Germinal center (tissue), 1 donor: Measurements from ENCODE around the gene PRR5L.
"Not testable (repeated sequence)": the region's sequence is repeated elsewhere in the genome, so short reads cannot be mapped to it uniquely, and the experiment has no call there.

Source experiments
- DNase-seq: peaks from one replicate; pipeline ENCODE4 v3.0.0; 2012; ENCODE audit warnings: mixed read lengths, low spot score

PRR5L gene

GRCh38 chr11:36281850-36282249 is 14.2 kb upstream of the PRR5L start:
- no peak for DNase-seq

DNA sequence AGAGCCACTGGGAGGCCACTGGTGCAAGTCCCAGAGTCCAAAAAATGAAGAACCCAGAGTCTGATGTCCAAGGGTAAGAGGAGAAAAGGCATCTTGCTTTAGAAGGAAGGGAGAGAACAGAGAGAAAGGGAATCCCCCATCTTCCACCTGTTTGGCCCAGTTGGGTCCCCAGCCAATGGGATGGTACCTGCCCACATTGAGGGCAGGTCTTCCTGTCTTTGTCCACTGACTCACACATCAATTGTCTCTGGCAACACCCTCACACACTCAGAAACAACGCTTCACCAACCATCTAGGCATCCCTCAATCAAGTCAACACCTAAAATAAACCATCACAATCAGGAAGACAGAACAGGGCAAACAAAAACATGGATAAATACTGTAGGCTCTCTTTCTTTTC is 13.2 kb upstream of the PRR5L start:
- no peak for DNase-seq

GRCh38 chr11:36288442-36289225 is 7.5 kb upstream of the PRR5L start:
- no peak for DNase-seq

DNA sequence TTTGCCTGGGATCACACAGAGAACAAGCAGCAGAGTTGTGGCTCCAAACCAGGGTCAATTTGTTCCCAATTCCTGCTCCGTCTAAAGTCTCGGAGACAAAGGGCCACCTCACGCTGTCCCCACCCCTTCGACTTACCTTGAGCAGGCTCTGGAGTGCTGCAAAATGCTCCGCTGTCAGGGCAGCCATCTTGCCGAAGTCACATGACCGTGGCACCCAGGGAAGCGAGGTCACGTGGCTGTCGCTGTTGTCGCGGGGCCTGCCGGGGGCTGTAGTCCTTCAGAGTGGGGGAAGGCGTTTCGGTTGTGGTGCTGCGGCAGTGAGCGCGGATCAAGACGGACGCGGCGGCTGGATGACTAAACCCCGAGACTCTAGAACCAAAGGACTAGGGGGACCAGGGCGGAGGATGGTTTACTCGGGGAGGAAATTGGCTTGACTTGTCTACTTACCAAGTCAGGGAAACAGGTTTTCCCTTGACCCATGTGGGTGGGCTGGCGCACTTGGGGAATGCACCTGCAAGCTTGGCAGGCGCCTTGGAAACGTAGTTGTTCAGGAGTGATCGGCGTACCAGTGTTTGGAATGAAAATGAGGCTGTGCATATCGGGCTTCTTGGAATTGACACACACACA is 6.7 kb upstream of the PRR5L start, which contains the start of gene COMMD9:
COMMD9 (minus strand) TSS at position 199 of the 627 bp plus-strand sequence; CDS start at position 187, 12 bp downstream.
- DNase-seq, result peak; percentile 92

DNA sequence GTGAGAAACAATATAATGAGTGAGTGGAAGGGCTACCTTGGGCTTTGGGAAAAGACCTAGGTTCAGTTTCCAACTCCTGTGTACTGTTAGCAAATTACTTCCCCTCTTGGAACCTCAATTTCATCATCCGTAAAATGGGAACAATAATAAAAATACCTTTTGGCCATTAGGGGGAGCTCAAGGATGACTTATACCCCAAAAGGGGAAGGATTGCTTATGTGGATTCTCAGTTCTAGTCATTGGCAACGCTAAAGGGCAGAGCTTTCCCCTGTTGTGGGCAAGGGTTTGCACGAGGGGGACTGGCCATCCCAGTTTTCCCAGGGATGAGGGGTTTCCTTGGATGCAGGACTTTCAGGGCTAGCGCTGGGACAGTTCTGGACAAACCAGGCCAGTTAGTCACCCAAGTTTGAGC is 3.8 kb upstream of the PRR5L start:
- DNase-seq, result peak; percentile 73

- no peak for DNase-seq
Observed at GRCh38 chr11:36296884-36297543, 926 bp downstream of the PRR5L start.

DNA sequence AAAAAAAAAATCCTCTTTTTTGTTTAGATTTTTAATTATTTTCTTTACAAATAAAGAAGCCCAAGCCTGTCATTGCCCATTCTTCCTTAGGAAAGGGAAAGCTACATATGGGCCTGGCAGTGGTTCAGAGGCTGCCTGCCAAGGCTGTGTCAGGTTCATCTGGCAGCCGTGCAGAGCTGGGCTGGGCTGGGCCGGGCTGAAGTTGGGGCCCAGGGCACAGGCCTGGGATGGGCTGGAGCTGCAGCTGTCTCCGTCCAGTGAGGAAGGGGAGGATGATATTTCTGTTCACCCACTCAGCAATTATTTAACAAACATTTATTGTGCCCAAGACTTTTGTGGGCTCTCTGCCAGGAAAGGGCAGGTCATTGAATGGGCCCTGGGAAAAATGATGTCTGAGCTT is 4.6 kb downstream of the PRR5L start:
- DNase-seq, result no peak

GRCh38 chr11:36304351-36304750 is 8.3 kb downstream of the PRR5L start:
- no peak for DNase-seq

GRCh38 chr11:36305047-36305446 is 9.0 kb downstream of the PRR5L start:
- no peak for DNase-seq

- no peak for DNase-seq
Observed at GRCh38 chr11:36306888-36307287, 10.8 kb downstream of the PRR5L start.

GRCh38 chr11:36308577-36308976 is 12.5 kb downstream of the PRR5L start:
- DNase-seq, result no peak

DNA sequence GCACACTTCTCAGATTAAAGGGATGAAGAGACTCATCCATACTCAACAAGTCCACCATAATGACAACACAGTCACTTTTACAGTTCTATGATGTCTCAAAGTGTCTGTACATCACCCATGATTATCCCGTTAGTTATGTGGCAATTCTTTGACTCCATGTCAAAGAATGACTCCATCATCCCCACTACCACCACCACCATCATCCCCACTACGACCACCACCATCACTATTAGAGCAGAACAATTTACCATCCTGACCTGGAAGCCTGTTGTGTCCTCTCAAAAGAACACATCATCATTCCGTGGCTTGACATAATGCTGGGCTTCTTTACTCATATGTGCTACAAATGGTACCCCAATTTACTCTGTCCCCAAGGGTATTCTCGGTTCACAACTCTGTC is 13.7 kb downstream of the PRR5L start:
- DNase-seq, result no peak

DNA sequence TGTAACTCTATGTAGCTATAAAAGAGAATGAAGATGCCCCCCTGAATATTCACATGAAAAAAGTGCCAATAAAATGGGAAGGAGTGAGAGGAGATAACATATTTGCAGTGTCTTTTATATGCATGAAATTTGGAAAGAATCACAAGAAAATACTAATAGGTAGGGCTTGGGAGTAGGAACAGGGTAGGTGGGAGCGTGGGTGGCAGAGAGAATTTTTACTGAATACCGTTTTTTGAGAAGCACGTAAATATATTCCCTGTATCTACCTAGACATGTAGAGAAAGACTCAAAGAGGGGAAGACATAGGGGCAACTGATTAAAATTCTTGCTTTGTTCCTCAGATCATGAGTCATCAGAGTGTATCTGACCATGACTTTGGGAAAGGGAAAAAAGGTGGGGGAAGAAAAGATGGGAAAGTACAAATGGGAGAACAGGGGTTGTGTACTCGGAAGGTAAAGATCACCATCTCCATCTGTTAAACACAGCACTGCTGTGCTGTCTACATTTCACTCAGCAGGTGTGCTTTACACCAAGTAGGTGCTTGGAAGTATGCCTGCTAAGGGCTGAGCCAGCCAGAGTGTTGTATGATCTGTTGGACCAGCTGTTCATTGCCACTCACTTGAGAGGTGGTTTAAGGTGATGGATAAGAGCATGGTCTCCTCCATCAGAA is 16.0 kb downstream of the PRR5L start:
- DNase-seq, result no peak

DNA sequence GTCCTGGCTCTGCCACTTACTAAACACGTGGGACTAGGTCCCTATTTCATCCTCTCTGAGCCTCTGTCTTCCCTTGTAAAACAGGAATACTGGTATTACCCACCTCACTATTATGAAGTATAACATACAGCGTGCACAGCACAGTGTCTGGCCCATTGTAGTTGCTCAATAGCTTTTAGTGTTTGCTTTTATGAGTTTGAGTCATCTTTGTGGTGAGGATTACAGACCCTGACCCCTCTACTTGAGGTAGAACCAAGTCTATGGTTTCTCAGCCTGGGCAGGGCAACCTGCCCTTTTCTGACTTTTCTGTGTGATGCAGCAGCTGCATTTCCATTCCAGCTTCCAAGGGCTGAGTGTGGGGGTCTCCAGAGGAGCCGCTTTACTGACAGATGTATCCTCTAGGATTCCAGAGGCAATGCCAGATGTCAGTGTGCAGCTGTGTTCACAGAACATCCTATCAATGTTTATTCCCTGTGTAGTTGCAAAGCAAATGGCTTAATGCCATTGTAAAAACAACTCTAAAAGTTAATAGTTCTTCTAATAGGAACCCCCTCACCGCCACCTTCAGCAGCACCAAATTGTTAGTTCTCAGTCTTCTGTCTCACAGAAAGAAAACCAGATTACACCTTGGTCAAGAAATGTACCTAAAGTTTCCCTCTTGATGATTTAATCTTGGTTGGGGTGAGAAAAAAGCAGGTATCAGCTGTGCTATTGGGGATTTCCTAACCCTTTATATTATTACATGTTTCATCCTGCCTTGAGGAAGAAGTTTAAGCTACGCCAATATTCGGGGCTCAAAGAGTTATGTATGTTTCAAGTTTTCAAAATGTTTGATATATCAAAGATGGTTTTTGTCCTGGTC is 16.8 kb downstream of the PRR5L start:
- DNase-seq, result no peak

GRCh38 chr11:36313750-36314433 is 17.8 kb downstream of the PRR5L start:
- DNase-seq, result no peak

- no peak for DNase-seq
Observed at GRCh38 chr11:36314434-36314767, 18.3 kb downstream of the PRR5L start.

DNA sequence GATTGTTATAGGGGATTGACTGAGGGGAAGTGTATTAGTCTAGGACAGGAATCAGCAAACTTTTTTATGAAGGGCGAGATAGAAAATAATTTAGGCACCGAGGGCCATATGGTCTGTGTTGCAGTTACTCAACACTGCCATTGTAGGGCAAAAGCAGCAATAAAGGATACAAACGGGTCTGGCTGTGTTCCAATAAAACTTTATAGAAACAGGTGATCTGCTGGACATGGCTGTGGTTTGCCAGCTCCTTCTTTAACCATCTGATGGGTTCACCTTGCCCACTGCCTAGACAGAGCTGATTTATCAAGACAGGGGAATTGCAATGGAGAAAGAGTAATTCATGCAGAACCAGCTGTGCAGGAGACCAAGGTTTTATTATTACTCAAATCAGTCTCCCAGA is 20.0 kb downstream of the PRR5L start:
- no peak for DNase-seq

GRCh38 chr11:36317992-36318391 is 21.9 kb downstream of the PRR5L start:
- no peak for DNase-seq

GRCh38 chr11:36324956-36325355 is 28.9 kb downstream of the PRR5L start:
- DNase-seq, result not testable (repeated sequence)

GRCh38 chr11:36325403-36325802 is 29.3 kb downstream of the PRR5L start:
- DNase-seq, result not testable (repeated sequence)
